ENCODE results near the gene BORCS6. TPM values are rescaled to one million over a fixed set of nuclear protein-coding genes. Genes with fewer than 3 reads are reported as not detected.

The BORCS6 gene
- total and polyA plus RNA-seq, 2 of the 4 experiments (the other 2 are of a cell fraction), result 2.7 to 3.3 TPM

DNA sequence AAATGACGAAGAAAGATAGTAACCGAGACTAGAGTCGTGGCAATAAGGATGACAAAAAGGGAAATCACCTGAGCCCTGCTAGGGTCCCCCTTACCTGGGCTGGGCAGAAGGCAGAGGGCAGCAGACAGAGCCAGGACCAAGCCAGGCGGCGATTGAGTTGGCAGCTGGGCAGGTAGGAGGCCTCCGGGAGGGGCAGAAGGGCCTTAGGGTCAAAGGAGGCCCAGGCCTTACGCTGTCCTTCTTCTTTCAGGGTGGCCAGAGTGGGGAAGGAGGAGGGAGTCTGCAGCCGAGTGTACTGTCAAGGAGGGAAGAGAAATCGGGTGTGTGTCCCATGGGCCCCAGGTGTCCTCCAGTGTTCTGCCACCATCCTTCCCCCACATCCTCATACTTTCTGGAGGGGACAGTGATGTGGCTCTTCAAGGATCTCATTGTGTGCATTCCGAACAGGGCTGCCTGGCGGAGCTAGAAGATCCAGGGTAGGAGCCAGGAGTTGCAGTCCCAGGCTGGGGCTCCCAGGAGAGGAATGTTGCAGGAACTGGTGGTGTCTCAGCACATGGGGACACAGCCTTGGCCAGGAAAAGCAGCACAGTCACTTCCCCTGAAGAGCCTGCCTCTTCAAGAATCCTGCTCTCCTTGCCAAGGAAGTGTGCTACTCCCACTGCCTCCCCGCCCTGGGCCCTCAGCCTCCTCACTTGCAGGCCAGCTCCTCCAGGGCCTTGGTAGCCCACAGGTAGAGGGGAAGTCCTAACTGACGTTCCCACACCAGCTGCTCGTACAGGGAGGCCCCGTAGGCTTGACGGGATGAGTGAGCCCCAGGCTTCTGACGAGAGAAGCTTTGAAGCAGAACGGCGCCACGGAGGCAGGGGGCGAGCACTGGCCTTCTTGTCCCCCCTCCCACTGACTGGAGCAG is 44.6 kb upstream of the BORCS6 start:
- POLR2A ChIA-PET (ENCODE audit: unreplicated experiment), result interaction anchor here (0.9 kb wide), 1 partner anchor 12 kb away, joined by 3 read pairs; no protein-coding TSS in a partner anchor
- Histone ChIP-seq H3K79me1 (ENCODE audit: low read depth in 1 of 2, low read length in 2 of 2) (no peaks in the 10 kb centered on the region; a peak in 1 of 4 replicates), H3K9me3 (ENCODE audit: control insufficient read depth, insufficient read depth, low read length) (no peaks in the 10 kb centered on the region), H4K8ac (ENCODE audit: low read depth in 2 of 2, low read length in 2 of 2) (no peak overlapping the region), H4K20me1 (ENCODE audit: insufficient read depth, low read length) (no peaks in the 10 kb centered on the region), H3K9me1 (ENCODE audit: insufficient read depth, low read length) (no peaks in the 10 kb centered on the region), H3K27ac (ENCODE audit: insufficient read depth, low read length) (no peak overlapping the region), H2BK5ac (ENCODE audit: low read depth, low read length, poor library complexity, severe bottlenecking) (no peak overlapping the region), H3K56ac (ENCODE audit: extremely low read depth, insufficient read depth, low read length) (no peak overlapping the region), H2AK5ac (ENCODE audit: low read depth, low read length) (no peak overlapping the region), H2BK15ac (ENCODE audit: low read depth, low read length) (no peak overlapping the region), H3K9ac (ENCODE audit: low read depth, low read length) (no peak overlapping the region), H3K18ac (ENCODE audit: low read depth, low read length) (no peak overlapping the region), H2AFZ (replicated peaks; ENCODE audit: low read length, poor library complexity) (no peak overlapping the region), H4K91ac (ENCODE audit: insufficient read depth, low read depth, low read length) (no peak overlapping the region), H3K14ac (replicated peaks; ENCODE audit: low read depth, low read length) (no peak overlapping the region), H3K4me2 (ENCODE audit: low read depth, low read length) (no peak overlapping the region), H2BK20ac (ENCODE audit: low read depth, low read length) (no peak overlapping the region), H2BK120ac (ENCODE audit: low read depth, low read length) (no peak overlapping the region), H3K4me1 (ENCODE audit: control insufficient read depth, insufficient read depth, low read length) (no peaks in the 10 kb centered on the region), H4K5ac (ENCODE audit: low read depth, low read length) (no peak overlapping the region), H3K23ac (ENCODE audit: low read depth, low read length) (no peak overlapping the region), H3K27me3 (ENCODE audit: control insufficient read depth, insufficient read depth, low read length) (no peaks in the 10 kb centered on the region), H3K36me3 (ENCODE audit: control insufficient read depth, insufficient read depth, low read length) (peaks cover 55% of the 10 kb centered on the region), H3K4ac (ENCODE audit: low read depth, low read length) (no peak overlapping the region), H2AK9ac (replicated peaks; ENCODE audit: low read depth, low read length, poor library complexity) (no peak overlapping the region), H3K4me3 (ENCODE audit: insufficient read depth, low read depth, low read length) (no peak overlapping the region)
- BruUV-seq (replicated peaks), result no TSS peak
- DNase-seq (no peak), ATAC-seq (ENCODE audit: low read depth) (no peak)
- dilution Hi-C loops (cut with HindIII; ENCODE audit: low sequenced_read_pairs, unreplicated experiment), result loop anchor here (25.0 kb wide), 1 partner anchor 122 kb away; the partner anchor contains the start of genes ALOXE3 and HES7
- in situ Hi-C loops (cut with MboI; ENCODE audit: low sequenced_read_pairs), result no loop called here
- CTCF ChIA-PET, result no interaction called here
- TF ChIP-seq NFE2L2 (IDR thresholded peaks at IDR 0.05; ENCODE audit: low read depth, low read length) (no peak), MXI1 (IDR thresholded peaks at IDR 0.05; ENCODE audit: borderline replicate concordance, low read depth, low read length) (no peak), CEBPB (IDR thresholded peaks at IDR 0.05; ENCODE audit: low read depth, low read length) (no peak), CHD1 (IDR thresholded peaks at IDR 0.05; ENCODE audit: low read depth, low read length) (no peak)
- WGBS, 2 experiments (ENCODE audit: extremely low coverage in 2 of 2, insufficient read length in 1 of 2), result 96% methylated on average over 4 of the region's 21 CpGs; no CpG with 5 or more reads in 1 of the 2 experiments
- intact Hi-C loops (cut with micrococcal nuclease), result no loop called here

All from IMR-90 (cell line).